Kidney epithelial cell (primary cell): Measurements from ENCODE around the gene SOX5. TPM values are rescaled to one million over a fixed set of nuclear protein-coding genes. Genes with fewer than 3 reads are reported as not detected.

Experiments
- DNase-seq: peaks from one replicate; pipeline ENCODE4 v3.0.0-alpha.2; 2010; ENCODE audit warnings: low read depth
- H3K27me3 ChIP-seq: 2 replicates; pipeline ENCODE4 v1.6.0; 2011; ENCODE audit warnings: low read length; ENCODE audit not compliant: control insufficient read depth, insufficient read depth
- H3K36me3 ChIP-seq: 2 replicates; pipeline ENCODE4 v1.5.1; 2011; ENCODE audit warnings: low read length; ENCODE audit not compliant: control insufficient read depth, insufficient read depth
- H3K4me3 ChIP-seq: 2 replicates; pipeline ENCODE4 v1.5.1; 2011; ENCODE audit warnings: low read depth, mild to moderate bottlenecking, control low read depth, low read length
- total RNA-seq: library from RNA; depleted of rRNA; stranded (reverse); fragments of >200 nt; gene quantifications from 2 replicates; pipeline ENCODE4 v1.2.3, GENCODE V29; 2015
- TF ChIP-seq, protein P1 (sequence below): IDR thresholded peaks from 2 replicates; pipeline ENCODE4 v1.5.1; 2011; ENCODE audit warnings: mild to moderate bottlenecking, moderate library complexity, low read length, control low read depth, inconsistent platforms; ENCODE audit not compliant: insufficient read depth, poor library complexity, severe bottlenecking

Gene SOX5
- total RNA-seq, 1 donor from 2014 or later = 1.0 TPM

GRCh38 chr12:23855813-23856212, 93.7 kb downstream of the SOX5 start:
- no peak for DNase-seq
- H3K4me3 ChIP-seq = no peak overlapping the region
- no peaks in the 10 kb centered on the region for H3K27me3 ChIP-seq
- no peaks in the 10 kb centered on the region for H3K36me3 ChIP-seq
- TF ChIP-seq, protein P1, sequence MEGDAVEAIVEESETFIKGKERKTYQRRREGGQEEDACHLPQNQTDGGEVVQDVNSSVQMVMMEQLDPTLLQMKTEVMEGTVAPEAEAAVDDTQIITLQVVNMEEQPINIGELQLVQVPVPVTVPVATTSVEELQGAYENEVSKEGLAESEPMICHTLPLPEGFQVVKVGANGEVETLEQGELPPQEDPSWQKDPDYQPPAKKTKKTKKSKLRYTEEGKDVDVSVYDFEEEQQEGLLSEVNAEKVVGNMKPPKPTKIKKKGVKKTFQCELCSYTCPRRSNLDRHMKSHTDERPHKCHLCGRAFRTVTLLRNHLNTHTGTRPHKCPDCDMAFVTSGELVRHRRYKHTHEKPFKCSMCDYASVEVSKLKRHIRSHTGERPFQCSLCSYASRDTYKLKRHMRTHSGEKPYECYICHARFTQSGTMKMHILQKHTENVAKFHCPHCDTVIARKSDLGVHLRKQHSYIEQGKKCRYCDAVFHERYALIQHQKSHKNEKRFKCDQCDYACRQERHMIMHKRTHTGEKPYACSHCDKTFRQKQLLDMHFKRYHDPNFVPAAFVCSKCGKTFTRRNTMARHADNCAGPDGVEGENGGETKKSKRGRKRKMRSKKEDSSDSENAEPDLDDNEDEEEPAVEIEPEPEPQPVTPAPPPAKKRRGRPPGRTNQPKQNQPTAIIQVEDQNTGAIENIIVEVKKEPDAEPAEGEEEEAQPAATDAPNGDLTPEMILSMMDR = no peak

- Histone ChIP-seq H3K27me3 (no peaks in the 10 kb centered on the region), H3K4me3 (no peak overlapping the region), H3K36me3 (no peaks in the 10 kb centered on the region)
- no peak for DNase-seq
- TF ChIP-seq, protein P1 = no peak
These were observed 94.9 kb downstream of the SOX5 start for GRCh38 chr12:23854598-23854997.

- DNase-seq = no peak
- Histone ChIP-seq H3K27me3 (no peaks in the 10 kb centered on the region), H3K36me3 (no peaks in the 10 kb centered on the region), H3K4me3 (no peak overlapping the region)
- TF ChIP-seq, protein P1 = no peak
These were observed 95.8 kb downstream of the SOX5 start for GRCh38 chr12:23853640-23854039.

DNA sequence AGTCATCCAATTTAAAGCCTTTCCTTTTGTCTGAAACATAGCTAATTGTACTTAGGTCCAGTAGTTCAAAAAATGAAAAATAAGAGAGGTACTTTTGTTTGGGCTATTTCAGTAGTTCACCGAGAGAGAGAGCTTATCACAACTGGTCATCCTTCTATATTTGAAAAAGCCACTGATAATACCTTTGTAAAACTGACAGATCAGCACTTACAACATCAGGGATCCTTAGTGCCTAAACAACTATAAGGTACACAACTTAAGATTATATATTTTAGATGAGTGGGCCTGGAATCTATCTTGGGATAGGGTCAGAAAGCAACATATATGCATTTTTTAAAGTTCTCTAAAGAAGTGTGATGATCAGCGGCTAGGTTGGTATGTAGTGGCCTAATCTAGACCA, 97.9 kb downstream of the SOX5 start:
- TF ChIP-seq, protein P1 = no peak
- Histone ChIP-seq H3K4me3 (no peak overlapping the region), H3K27me3 (no peaks in the 10 kb centered on the region), H3K36me3 (no peaks in the 10 kb centered on the region)
- DNase-seq = no peak

- Histone ChIP-seq H3K36me3 (no peaks in the 10 kb centered on the region), H3K4me3 (no peak overlapping the region), H3K27me3 (no peaks in the 10 kb centered on the region)
- no peak for DNase-seq
- TF ChIP-seq, protein P1 = no peak
These were observed 101.6 kb downstream of the SOX5 start for GRCh38 chr12:23847857-23848256.

- TF ChIP-seq, protein P1 = no peak
- Histone ChIP-seq H3K36me3 (no peaks in the 10 kb centered on the region), H3K27me3 (no peaks in the 10 kb centered on the region), H3K4me3 (no peak overlapping the region)
- DNase-seq = no peak
These were observed 105.5 kb downstream of the SOX5 start for GRCh38 chr12:23843958-23844357.
